SH-SY5Y (cell line): ENCODE results near the gene DNAJB12.

ENCODE experiments used
- GATA2 ChIP-seq: IDR thresholded peaks from 2 replicates; pipeline ENCODE4 v1.6.1; 2011; ENCODE audit warnings: mild to moderate bottlenecking, low read depth, low read length
- GATA3 ChIP-seq: IDR thresholded peaks from 2 replicates; pipeline ENCODE4 v1.6.1; 2011; ENCODE audit warnings: low read depth, mild to moderate bottlenecking, low read length, moderate library complexity

DNA sequence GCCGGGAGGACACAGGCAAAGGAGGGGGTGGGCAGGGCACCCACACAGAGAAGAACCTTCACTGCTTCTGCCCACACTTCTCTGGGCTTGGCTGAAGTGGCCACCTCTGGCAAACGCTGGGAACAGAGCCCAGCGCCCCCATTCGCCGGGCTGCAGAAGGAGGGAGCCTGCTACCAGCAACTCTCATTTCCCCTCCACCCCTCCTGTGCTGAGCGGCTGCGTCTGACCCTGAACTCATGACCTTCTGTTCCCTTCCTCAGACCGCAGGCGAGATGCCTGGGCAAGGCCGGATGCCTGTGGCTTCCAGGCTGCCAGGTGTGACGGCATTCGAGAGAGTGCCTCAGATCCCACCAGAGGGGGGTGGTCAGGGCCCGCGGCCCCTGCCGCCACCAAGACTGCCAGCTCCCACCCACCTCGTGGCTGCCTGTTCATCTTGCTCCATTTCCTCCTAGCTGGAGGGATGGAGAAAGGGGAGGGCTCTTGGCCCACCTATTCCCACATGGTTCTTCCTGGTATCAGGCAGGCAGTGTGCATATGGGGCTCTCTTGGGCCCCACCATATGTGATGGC, 19.8 kb downstream of the DNAJB12 start:
- TF ChIP-seq GATA2: no peak
- TF ChIP-seq GATA3: no peak
